Measurements from ENCODE around the gene DNAJC30. TPM values are rescaled to one million over a fixed set of nuclear protein-coding genes. Genes with fewer than 3 reads are reported as not detected.
A peak's percentile ranks its signal among the peaks of the same experiment; 100 is the strongest.
"Not testable (repeated sequence)": the region's sequence is repeated elsewhere in the genome, so short reads cannot be mapped to it uniquely, and the experiment has no call there.

Gene DNAJC30
- total RNA-seq, 4 donors from 2014 or later = 1.9 to 26.7 (median 6.8) TPM

GRCh38 chr7:73663033-73663432, 20.2 kb downstream of the DNAJC30 start:
- TF ChIP-seq POLR2A (IDR thresholded peaks at IDR 0.05) (no peak), CTCF (IDR thresholded peaks at IDR 0.05) (no peak), EP300 (IDR thresholded peaks at IDR 0.05; ENCODE audit: low read depth) (no peak), POLR2AphosphoS5 (IDR thresholded peaks at IDR 0.05) (no peak)
- Histone ChIP-seq H3K9me3 (peaks cover 0 to 4% of the 10 kb centered on the region in 2 donors), H3K27ac (no peak overlapping the region), H3K4me3 (no peak overlapping the region), H3K36me3 (no peaks in the 10 kb centered on the region), H3K27me3 (peaks cover 4% of the 10 kb centered on the region), H3K4me1 (peaks cover 3 to 22% (median 11%) of the 10 kb centered on the region in 4 donors)
- intact Hi-C loops (cut with DNase I; ENCODE audit: low total_unique reads) (loop anchor here (10.0 kb wide), 1 partner anchor 58 kb away; no protein-coding TSS in a partner anchor), in situ Hi-C loops (cut with MboI; ENCODE audit: low pct_ligation_motif_present in 1 of 4, low pct_unique_long_range_greater_than_20kb in 1 of 4, low sequenced_read_pairs in 3 of 4) (loop anchor here in 1 of 4 donors (10.0 kb wide), 1 partner anchor 62 kb away; no protein-coding TSS in a partner anchor)
- DNase-seq = no peak

GRCh38 chr7:73660594-73660993, 22.7 kb downstream of the DNAJC30 start:
- H3K27me3 ChIP-seq, H3K4me3 ChIP-seq, H3K36me3 ChIP-seq, DNase-seq, H3K9me3 ChIP-seq, H3K27ac ChIP-seq: not testable (repeated sequence)
- 47 to 80% methylated on average over 1 to 4 of the region's 4 CpGs for WGBS, 2 donors (ENCODE audit: low coverage in 1 of 2)
- intact Hi-C loops (cut with DNase I; ENCODE audit: low total_unique reads) (loop anchor here (10.0 kb wide), 1 partner anchor 56 kb away; no protein-coding TSS in a partner anchor), in situ Hi-C loops (cut with MboI; ENCODE audit: low pct_ligation_motif_present in 1 of 4, low pct_unique_long_range_greater_than_20kb in 1 of 4, low sequenced_read_pairs in 3 of 4) (loop anchor here in 1 of 4 donors (10.0 kb wide), 1 partner anchor 64 kb away; no protein-coding TSS in a partner anchor)
- peaks cover 3 to 16% (median 6%) of the 10 kb centered on the region in 4 donors for H3K4me1 ChIP-seq

- no peak overlapping the region for H3K27ac ChIP-seq
- peaks cover 0 to 4% of the 10 kb centered on the region in 2 donors for H3K9me3 ChIP-seq
- H3K36me3 ChIP-seq = no peaks in the 10 kb centered on the region
- no peak for TF ChIP-seq POLR2AphosphoS5 (IDR thresholded peaks at IDR 0.05)
- TF ChIP-seq POLR2A (IDR thresholded peaks at IDR 0.05) = no peak
- TF ChIP-seq EP300 (IDR thresholded peaks at IDR 0.05; ENCODE audit: low read depth) = no peak
- no peak for TF ChIP-seq CTCF (IDR thresholded peaks at IDR 0.05)
- no peak overlapping the region for H3K4me3 ChIP-seq
- intact Hi-C loops (cut with DNase I; ENCODE audit: low total_unique reads) = loop anchor here (10.0 kb wide), 1 partner anchor 55 kb away; no protein-coding TSS in a partner anchor
- peaks cover 0 to 11% (median 1%) of the 10 kb centered on the region in 4 donors for H3K4me1 ChIP-seq
- no peak for DNase-seq
- 59 to 60% methylated on average over 5 to 8 of the region's 8 CpGs for WGBS, 2 donors (ENCODE audit: low coverage in 1 of 2)
- in situ Hi-C loops (cut with MboI; ENCODE audit: low pct_ligation_motif_present in 1 of 4, low pct_unique_long_range_greater_than_20kb in 1 of 4, low sequenced_read_pairs in 3 of 4) = loop anchor here in 1 of 4 donors (10.0 kb wide), 1 partner anchor 65 kb away; no protein-coding TSS in a partner anchor
- peaks cover 4% of the 10 kb centered on the region for H3K27me3 ChIP-seq
Measured at GRCh38 chr7:73659983-73660382, 23.3 kb downstream of the DNAJC30 start.

GRCh38 chr7:73655309-73655708, 27.9 kb downstream of the DNAJC30 start:
- H3K4me1 ChIP-seq; H3K4me3 ChIP-seq; H3K27me3 ChIP-seq; H3K9me3 ChIP-seq; H3K36me3 ChIP-seq; in situ Hi-C loops (cut with MboI; ENCODE audit: low pct_ligation_motif_present in 1 of 4, low pct_unique_long_range_greater_than_20kb in 1 of 4, low sequenced_read_pairs in 3 of 4); intact Hi-C loops (cut with DNase I; ENCODE audit: low total_unique reads); H3K27ac ChIP-seq; DNase-seq: not testable (repeated sequence)
- 80 to 88% methylated on average over 3 to 4 of the region's 4 CpGs for WGBS, 2 donors (ENCODE audit: low coverage in 1 of 2)

- in situ Hi-C loops (cut with MboI; ENCODE audit: low pct_ligation_motif_present in 1 of 4, low pct_unique_long_range_greater_than_20kb in 1 of 4, low sequenced_read_pairs in 3 of 4) = no loop called here
- peak; percentile 55 for DNase-seq
- TF ChIP-seq CTCF (IDR thresholded peaks at IDR 0.05) = no peak
- no peak for TF ChIP-seq POLR2A (IDR thresholded peaks at IDR 0.05)
- TF ChIP-seq EP300 (IDR thresholded peaks at IDR 0.05; ENCODE audit: low read depth) = no peak
- TF ChIP-seq POLR2AphosphoS5 (IDR thresholded peaks at IDR 0.05) = no peak
- 36% methylated on average over 11 of the region's 11 CpGs; no CpG with 5 or more reads in 1 of the 2 donors for WGBS, 2 donors (ENCODE audit: low coverage in 1 of 2)
- Histone ChIP-seq H3K9me3 (no peaks in the 10 kb centered on the region), H3K4me1 (peaks cover 4 to 11% (median 7%) of the 10 kb centered on the region in 4 donors), H3K27me3 (peaks cover 17% of the 10 kb centered on the region), H3K27ac (no peak overlapping the region), H3K36me3 (no peaks in the 10 kb centered on the region), H3K4me3 (no peak overlapping the region)
- intact Hi-C loops (cut with DNase I; ENCODE audit: low total_unique reads) = no loop called here
Measured at GRCh38 chr7:73652541-73652949, 30.7 kb downstream of the DNAJC30 start.

All from transverse colon (tissue), 4 donors.